Upper lobe of left lung (tissue), 4 donors: ENCODE data around the gene MYCBPAP.

Experiments used
- CTCF ChIP-seq, 6 experiments: fragments of 450-650 bp in 4 of 6; fragments of 200-600 bp in 2 of 6; sonication (generic) in 2 of 6; IDR thresholded peaks; one replicate each; pipeline ENCODE4 v1.5.1; 2016 to 2019; ENCODE audit warnings: antibody characterized with exemption in 6 of 6
- EP300 ChIP-seq, 4 donors: sonication (generic); formaldehyde crosslinking; IDR thresholded peaks; one replicate each; pipeline ENCODE4 v1.5.1; 2017; ENCODE audit warnings: antibody characterized with exemption in 4 of 4, control low read depth in 2 of 4
- POLR2A ChIP-seq, 4 donors: fragments of 450-650 bp; IDR thresholded peaks; one replicate each; pipeline ENCODE4 v1.5.1; 2016 to 2017; ENCODE audit warnings: antibody characterized with exemption in 4 of 4, mild to moderate bottlenecking in 2 of 4
- POLR2AphosphoS5 ChIP-seq, 2 donors: sonication (generic); formaldehyde crosslinking; IDR thresholded peaks; one replicate each; pipeline ENCODE4 v1.5.1; 2017; ENCODE audit warnings: antibody characterized with exemption in 2 of 2

- TF ChIP-seq POLR2A (IDR thresholded peaks at IDR 0.05) (no peak), CTCF (IDR thresholded peaks at IDR 0.05) (no peak), POLR2AphosphoS5 (IDR thresholded peaks at IDR 0.05) (no peak), EP300 (IDR thresholded peaks at IDR 0.05) (no peak)
These were observed 37.8 kb upstream of the MYCBPAP start for GRCh38 chr17:50470426-50470825.
